Neural progenitor cell (in vitro differentiated cells): ENCODE data around the gene PLEKHA6. TPM values are rescaled to one million over a fixed set of nuclear protein-coding genes. Genes with fewer than 3 reads are reported as not detected.

Experiments
- DNase-seq: peaks from one replicate; pipeline ENCODE4 v3.0.0-alpha.2; 2016; ENCODE audit warnings: low spot score
- H2AFZ ChIP-seq: fragments of 200-600 bp; sonication (generic); replicated peaks from 2 replicates; pipeline ENCODE4 v1.6.1; 2016; ENCODE audit warnings: antibody characterized with exemption
- H3F3A ChIP-seq: fragments of 200-600 bp; sonication (generic); 2 replicates; pipeline ENCODE4 v1.6.1; 2016; ENCODE audit warnings: antibody characterized with exemption, low read depth
- H3K27ac ChIP-seq: fragments of 200-600 bp; sonication (generic); 2 replicates; pipeline ENCODE4 v1.5.1; 2016; ENCODE audit warnings: mild to moderate bottlenecking
- H3K27me3 ChIP-seq: fragments of 200-600 bp; sonication (generic); 2 replicates; pipeline ENCODE4 v1.6.1; 2016; ENCODE audit warnings: mild to moderate bottlenecking, moderate library complexity
- H3K36me3 ChIP-seq: fragments of 200-600 bp; sonication (generic); 2 replicates; pipeline ENCODE4 v1.5.1; 2016
- H3K4me1 ChIP-seq: fragments of 200-600 bp; sonication (generic); 2 replicates; pipeline ENCODE4 v1.6.1; 2016; ENCODE audit warnings: mixed run types
- H3K4me2 ChIP-seq: fragments of 200-600 bp; sonication (generic); 2 replicates; pipeline ENCODE4 v1.6.1; 2016
- H3K4me3 ChIP-seq: fragments of 200-600 bp; sonication (generic); 2 replicates; pipeline ENCODE4 v1.5.1; 2016
- H3K79me2 ChIP-seq: fragments of 200-600 bp; sonication (generic); 2 replicates; pipeline ENCODE4 v1.6.1; 2016; ENCODE audit warnings: low read depth
- H3K9ac ChIP-seq: fragments of 200-600 bp; sonication (generic); 2 replicates; pipeline ENCODE4 v1.6.1; 2016
- H3K9me3 ChIP-seq: fragments of 200-600 bp; sonication (generic); 2 replicates; pipeline ENCODE4 v1.5.1; 2016; ENCODE audit warnings: low read depth
- H4K20me1 ChIP-seq: fragments of 200-600 bp; sonication (generic); 2 replicates; pipeline ENCODE4 v1.6.1; 2016; ENCODE audit warnings: low read depth
- H3K27ac Mint-ChIP-seq: 3 replicates; pipeline ENCODE4 v1.8.0; 2021; ENCODE audit warnings: mixed read lengths
- H3K27me3 Mint-ChIP-seq: 2 replicates; pipeline ENCODE4 v1.8.0; 2022; ENCODE audit warnings: low read depth, mild to moderate bottlenecking, inconsistent platforms, moderate library complexity, mixed read lengths; ENCODE audit not compliant: insufficient read depth
- H3K36me3 Mint-ChIP-seq: 3 replicates; pipeline ENCODE4 v1.8.0; 2021; ENCODE audit warnings: mixed read lengths
- H3K4me1 Mint-ChIP-seq: 3 replicates; pipeline ENCODE4 v1.8.0; 2021; ENCODE audit warnings: mixed read lengths
- H3K4me3 Mint-ChIP-seq: 3 replicates; pipeline ENCODE4 v1.8.0; 2021; ENCODE audit warnings: mild to moderate bottlenecking, moderate library complexity, mixed read lengths
- H3K9me3 Mint-ChIP-seq: 3 replicates; pipeline ENCODE4 v1.8.0; 2020; ENCODE audit warnings: mixed read lengths
- EZH2 ChIP-seq: fragments of 200-600 bp; sonication (generic); IDR thresholded peaks from 2 replicates; pipeline ENCODE4 v1.6.1; 2017; ENCODE audit warnings: antibody characterized with exemption, mild to moderate bottlenecking, moderate library complexity
- EZH2phosphoT487 ChIP-seq: fragments of 200-600 bp; sonication (generic); IDR thresholded peaks from 2 replicates; pipeline ENCODE4 v1.6.1; 2017; ENCODE audit warnings: antibody characterized with exemption
- total RNA-seq: library from RNA; depleted of rRNA; stranded (reverse); fragments of >200 nt; gene quantifications from 2 replicates; pipeline ENCODE4 v1.2.3, GENCODE V29; 2015; ENCODE audit warnings: low replicate concordance
- TF ChIP-seq, protein P1 (sequence below): fragments of 200-600 bp; sonication (generic); IDR thresholded peaks from 2 replicates; pipeline ENCODE4 v1.5.1; 2017; ENCODE audit warnings: antibody characterized with exemption, mild to moderate bottlenecking

PLEKHA6 gene
- total RNA-seq, 1 donor from 2014 or later = 0.58 TPM

DNA sequence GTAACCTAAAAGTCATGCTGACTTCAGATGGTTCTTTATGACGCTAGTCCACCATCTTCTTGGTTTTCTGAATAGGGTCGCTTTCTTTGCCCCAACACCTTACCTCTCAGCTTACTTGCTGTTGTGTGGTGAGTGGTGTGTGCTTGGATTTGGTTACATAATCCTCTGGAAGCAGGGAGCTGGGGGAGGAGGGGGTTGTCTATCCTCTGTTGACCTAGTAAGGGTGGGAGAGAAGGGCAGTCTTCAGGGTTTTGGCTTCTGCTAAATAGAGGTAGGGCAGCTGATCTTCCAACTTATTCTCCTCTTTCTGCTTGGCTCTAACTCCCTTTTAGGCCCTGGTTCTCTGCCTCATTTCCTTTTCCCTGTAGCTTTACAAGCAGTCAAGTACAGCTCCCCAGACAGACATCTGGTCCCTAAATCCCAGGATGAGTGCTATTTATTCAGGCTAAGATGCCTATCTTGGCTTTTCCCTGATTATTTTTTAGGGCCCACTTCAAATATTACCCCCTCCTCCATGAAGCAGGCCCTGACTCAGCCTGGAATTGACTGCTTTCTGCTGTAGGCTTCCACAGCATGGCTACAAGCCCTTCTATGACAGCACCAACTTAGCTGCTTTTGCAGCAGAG lies 187.2 kb downstream of the PLEKHA6 start:
- H4K20me1 ChIP-seq = no peaks in the 10 kb centered on the region
- peaks cover 28% of the 10 kb centered on the region for H3K27me3 ChIP-seq
- Mint-ChIP-seq H3K27ac (no peak overlapping the region), H3K9me3 (peaks cover 24% of the 10 kb centered on the region), H3K4me3 (no peak overlapping the region), H3K27me3 (no peaks in the 10 kb centered on the region), H3K4me1 (no peaks in the 10 kb centered on the region), H3K36me3 (no peaks in the 10 kb centered on the region)
- H3K4me3 ChIP-seq = no peak overlapping the region
- H3K4me1 ChIP-seq = no peaks in the 10 kb centered on the region
- no peak for DNase-seq
- H3F3A ChIP-seq = no peaks in the 10 kb centered on the region
- H2AFZ ChIP-seq = no peak overlapping the region
- no peak overlapping the region for H3K9ac ChIP-seq
- no peak overlapping the region for H3K4me2 ChIP-seq
- H3K36me3 ChIP-seq = no peaks in the 10 kb centered on the region
- TF ChIP-seq EZH2phosphoT487 (no peak), EZH2 (no peak)
- TF ChIP-seq, protein P1, sequence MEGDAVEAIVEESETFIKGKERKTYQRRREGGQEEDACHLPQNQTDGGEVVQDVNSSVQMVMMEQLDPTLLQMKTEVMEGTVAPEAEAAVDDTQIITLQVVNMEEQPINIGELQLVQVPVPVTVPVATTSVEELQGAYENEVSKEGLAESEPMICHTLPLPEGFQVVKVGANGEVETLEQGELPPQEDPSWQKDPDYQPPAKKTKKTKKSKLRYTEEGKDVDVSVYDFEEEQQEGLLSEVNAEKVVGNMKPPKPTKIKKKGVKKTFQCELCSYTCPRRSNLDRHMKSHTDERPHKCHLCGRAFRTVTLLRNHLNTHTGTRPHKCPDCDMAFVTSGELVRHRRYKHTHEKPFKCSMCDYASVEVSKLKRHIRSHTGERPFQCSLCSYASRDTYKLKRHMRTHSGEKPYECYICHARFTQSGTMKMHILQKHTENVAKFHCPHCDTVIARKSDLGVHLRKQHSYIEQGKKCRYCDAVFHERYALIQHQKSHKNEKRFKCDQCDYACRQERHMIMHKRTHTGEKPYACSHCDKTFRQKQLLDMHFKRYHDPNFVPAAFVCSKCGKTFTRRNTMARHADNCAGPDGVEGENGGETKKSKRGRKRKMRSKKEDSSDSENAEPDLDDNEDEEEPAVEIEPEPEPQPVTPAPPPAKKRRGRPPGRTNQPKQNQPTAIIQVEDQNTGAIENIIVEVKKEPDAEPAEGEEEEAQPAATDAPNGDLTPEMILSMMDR = no peak
- no peak overlapping the region for H3K27ac ChIP-seq
- H3K9me3 ChIP-seq = peaks cover 11% of the 10 kb centered on the region
- H3K79me2 ChIP-seq = no peaks in the 10 kb centered on the region

DNA sequence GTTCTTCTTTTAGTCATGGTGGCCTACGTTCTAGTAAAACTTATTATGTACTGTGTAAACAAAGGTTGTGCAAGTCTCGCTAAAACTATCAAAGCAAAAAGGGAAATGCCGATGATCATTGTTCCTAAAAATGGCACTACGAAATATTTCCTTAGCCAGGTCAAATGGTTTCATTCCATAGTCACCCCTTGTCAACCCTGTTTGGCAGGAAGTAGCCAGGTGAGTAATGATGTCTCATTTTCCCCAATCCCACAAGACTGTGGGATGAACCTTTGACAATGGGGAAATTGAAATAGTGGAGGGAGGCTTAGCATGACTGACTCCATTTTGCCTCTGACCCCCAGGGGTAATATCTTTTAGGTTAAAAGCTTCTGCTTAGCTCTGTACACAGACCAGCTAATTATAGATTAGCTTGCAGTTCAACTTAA lies 188.0 kb downstream of the PLEKHA6 start:
- Histone ChIP-seq H4K20me1 (no peaks in the 10 kb centered on the region), H3K4me3 (no peak overlapping the region), H3F3A (no peaks in the 10 kb centered on the region), H3K9ac (no peak overlapping the region), H3K27me3 (peaks cover 25% of the 10 kb centered on the region), H3K4me1 (no peaks in the 10 kb centered on the region), H3K27ac (no peak overlapping the region), H3K36me3 (no peaks in the 10 kb centered on the region), H2AFZ (no peak overlapping the region), H3K79me2 (no peaks in the 10 kb centered on the region), H3K4me2 (no peak overlapping the region), H3K9me3 (peaks cover 11% of the 10 kb centered on the region)
- H3K27me3 Mint-ChIP-seq = no peaks in the 10 kb centered on the region
- no peak for DNase-seq
- H3K4me1 Mint-ChIP-seq = no peaks in the 10 kb centered on the region
- H3K9me3 Mint-ChIP-seq = peaks cover 24% of the 10 kb centered on the region
- TF ChIP-seq EZH2 (no peak), EZH2phosphoT487 (no peak)
- TF ChIP-seq, protein P1 = no peak
- H3K4me3 Mint-ChIP-seq = no peak overlapping the region
- H3K27ac Mint-ChIP-seq = no peak overlapping the region
- H3K36me3 Mint-ChIP-seq = no peaks in the 10 kb centered on the region

DNA sequence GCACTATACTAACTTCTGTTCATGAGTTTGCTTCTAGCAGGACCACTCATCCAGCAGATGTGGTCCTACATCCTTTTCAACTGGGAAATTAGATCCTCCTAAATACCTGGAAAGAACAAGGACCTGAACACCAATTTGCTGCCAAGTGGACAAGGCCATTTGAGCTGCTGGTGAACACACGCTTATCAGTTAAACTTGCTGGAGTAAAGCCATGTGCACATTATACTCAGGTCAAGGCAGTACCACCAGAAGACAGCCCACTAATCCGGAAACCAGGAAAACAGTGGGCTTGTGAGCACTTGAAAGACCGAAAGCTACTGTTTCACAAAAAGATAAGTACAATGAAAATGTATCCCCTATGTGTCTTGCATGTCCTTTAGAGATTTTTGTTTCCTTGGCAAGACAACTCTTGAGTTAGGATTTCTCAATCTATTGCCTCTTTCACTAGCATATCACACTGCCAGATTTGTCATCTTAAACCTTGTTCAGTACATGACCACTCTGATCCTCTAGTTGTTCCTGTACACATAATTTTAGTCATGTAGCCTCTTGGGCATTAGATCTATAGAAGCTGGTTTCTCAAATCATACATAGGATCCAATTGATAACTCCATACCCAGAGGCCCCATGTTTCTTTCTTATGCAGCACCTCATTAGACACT lies 189.1 kb downstream of the PLEKHA6 start:
- Histone ChIP-seq H3K4me2 (no peak overlapping the region), H3K4me3 (no peak overlapping the region), H3K27me3 (peaks cover 14% of the 10 kb centered on the region), H3K4me1 (no peaks in the 10 kb centered on the region), H3F3A (no peaks in the 10 kb centered on the region), H2AFZ (no peak overlapping the region), H3K79me2 (no peaks in the 10 kb centered on the region), H3K9ac (no peak overlapping the region), H3K9me3 (peaks cover 11% of the 10 kb centered on the region), H4K20me1 (no peaks in the 10 kb centered on the region), H3K27ac (no peak overlapping the region), H3K36me3 (no peaks in the 10 kb centered on the region)
- no peak overlapping the region for H3K4me3 Mint-ChIP-seq
- peaks cover 24% of the 10 kb centered on the region for H3K9me3 Mint-ChIP-seq
- no peak for DNase-seq
- no peaks in the 10 kb centered on the region for H3K4me1 Mint-ChIP-seq
- H3K27ac Mint-ChIP-seq = no peak overlapping the region
- no peaks in the 10 kb centered on the region for H3K36me3 Mint-ChIP-seq
- H3K27me3 Mint-ChIP-seq = no peaks in the 10 kb centered on the region
- TF ChIP-seq EZH2phosphoT487 = no peak
- TF ChIP-seq, protein P1 = no peak
